GM12865 (cell line): ENCODE data around the gene RPS6KA2.

Experiments used
- DNase-seq: peaks from one replicate; pipeline ENCODE4 v3.0.0; 2010; ENCODE audit warnings: low read depth
- H3K4me3 ChIP-seq: 2 replicates; pipeline ENCODE4 v1.5.1; 2011; ENCODE audit warnings: mild to moderate bottlenecking, low read depth, low read length, control low read depth
- CTCF ChIP-seq: IDR thresholded peaks from 2 replicates; pipeline ENCODE4 v1.5.1; 2011; ENCODE audit warnings: low read length, control low read depth, low read depth, inconsistent platforms; ENCODE audit not compliant: insufficient read depth; ENCODE audit errors: missing control alignments

The RPS6KA2 gene

DNA sequence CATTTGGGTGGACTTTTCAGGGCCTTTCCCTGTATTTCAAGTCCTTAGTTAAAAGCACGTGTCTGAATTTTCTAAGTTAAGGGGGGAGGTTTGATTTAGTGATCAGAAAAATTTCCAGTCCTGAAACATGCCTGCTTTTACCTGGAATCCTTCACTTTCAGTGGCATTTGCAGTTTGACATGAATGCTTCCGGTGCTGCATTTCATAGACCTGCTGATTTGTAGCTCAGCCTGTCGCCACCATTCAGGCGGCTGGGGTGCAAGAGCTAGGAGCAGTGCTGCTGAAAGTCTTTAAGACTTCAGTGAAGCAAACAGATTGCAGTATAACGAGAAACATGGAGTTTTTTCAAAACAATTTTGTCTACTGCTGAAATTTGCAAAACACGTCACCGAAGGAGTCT, 14.0 kb downstream of the RPS6KA2 start:
- H3K4me3 ChIP-seq, result no peak overlapping the region
- DNase-seq, result no peak
- TF ChIP-seq CTCF, result no peak

GRCh38 chr6:166612471-166612881, 14.6 kb downstream of the RPS6KA2 start:
- TF ChIP-seq CTCF, result no peak
- H3K4me3 ChIP-seq, result no peak overlapping the region
- DNase-seq, result no peak

DNA sequence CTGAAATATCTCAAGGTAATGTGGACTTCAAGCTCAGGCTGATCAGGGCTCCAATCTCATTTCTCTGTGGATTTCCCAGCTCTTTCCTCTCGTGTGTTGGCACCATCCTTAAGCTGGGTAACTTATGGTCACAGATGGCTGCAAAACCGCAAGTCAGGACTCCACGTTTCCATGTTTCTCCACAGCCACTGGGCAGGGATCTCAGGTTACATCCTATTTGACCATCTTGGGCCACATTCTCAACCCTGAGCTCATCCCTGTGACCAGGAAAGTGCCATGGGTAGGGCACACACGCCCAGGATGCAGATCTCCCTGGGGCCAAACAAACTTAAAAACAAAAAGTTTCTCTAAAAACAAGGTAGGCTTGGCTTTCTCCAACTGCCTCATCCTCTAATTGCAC, 15.4 kb downstream of the RPS6KA2 start:
- no peak for TF ChIP-seq CTCF
- no peak for DNase-seq
- H3K4me3 ChIP-seq, result no peak overlapping the region

GRCh38 chr6:166610069-166610468, 17.0 kb downstream of the RPS6KA2 start:
- TF ChIP-seq CTCF, result no peak
- H3K4me3 ChIP-seq, result no peak overlapping the region
- DNase-seq, result no peak

DNA sequence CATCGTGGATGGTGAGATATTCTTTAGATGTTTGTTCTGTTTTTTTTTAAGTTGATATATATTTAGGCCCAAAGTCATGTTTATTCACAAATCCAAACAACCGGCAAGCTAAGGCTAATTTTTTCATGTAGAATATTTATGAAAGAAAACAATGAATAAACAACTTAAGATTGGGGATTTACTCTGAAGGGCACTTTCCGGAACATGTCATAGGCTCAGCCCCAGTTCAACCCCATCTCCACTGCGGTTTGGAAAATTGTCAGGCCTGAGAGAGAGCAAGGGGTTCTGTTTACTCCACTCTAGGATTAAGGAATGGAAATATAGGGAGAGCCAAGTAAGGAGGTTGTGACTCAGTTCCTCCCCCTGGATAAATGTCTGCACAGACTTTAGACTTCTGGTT, 18.3 kb downstream of the RPS6KA2 start:
- DNase-seq, result no peak
- no peak overlapping the region for H3K4me3 ChIP-seq
- no peak for TF ChIP-seq CTCF

DNA sequence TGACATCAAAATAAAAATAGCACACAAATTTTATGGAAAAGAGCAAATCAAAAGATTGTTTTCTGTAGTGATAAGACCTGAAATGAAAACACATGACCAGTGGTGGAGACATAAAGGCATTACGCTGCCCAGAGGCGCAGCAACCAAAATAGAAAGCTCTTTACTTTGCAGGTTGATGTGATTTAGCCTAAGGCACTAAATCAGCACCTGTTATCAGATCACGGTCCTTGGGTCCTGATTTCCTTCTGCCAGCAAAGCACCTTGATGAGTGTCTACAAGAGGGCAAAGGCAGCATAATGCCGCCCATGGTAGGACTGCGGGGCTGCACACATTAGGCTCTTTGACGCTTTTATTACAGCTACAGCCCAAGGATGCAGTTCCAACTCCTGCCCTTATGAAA, 21.3 kb downstream of the RPS6KA2 start:
- H3K4me3 ChIP-seq, result no peak overlapping the region
- TF ChIP-seq CTCF, result no peak
- DNase-seq, result no peak

- no peak for DNase-seq
- H3K4me3 ChIP-seq, result no peak overlapping the region
- TF ChIP-seq CTCF, result no peak
Observed at GRCh38 chr6:166604911-166605310, 22.1 kb downstream of the RPS6KA2 start.
